Fibroblast of skin of left quadriceps (primary cell): Measurements from ENCODE around the gene AFF3.

Experiments used
- DNase-seq, 2 experiments: peaks; one replicate each; pipeline ENCODE4 v3.0.0-alpha.2; 2013; ENCODE audit warnings: low read depth in 2 of 2

AFF3 gene

DNA sequence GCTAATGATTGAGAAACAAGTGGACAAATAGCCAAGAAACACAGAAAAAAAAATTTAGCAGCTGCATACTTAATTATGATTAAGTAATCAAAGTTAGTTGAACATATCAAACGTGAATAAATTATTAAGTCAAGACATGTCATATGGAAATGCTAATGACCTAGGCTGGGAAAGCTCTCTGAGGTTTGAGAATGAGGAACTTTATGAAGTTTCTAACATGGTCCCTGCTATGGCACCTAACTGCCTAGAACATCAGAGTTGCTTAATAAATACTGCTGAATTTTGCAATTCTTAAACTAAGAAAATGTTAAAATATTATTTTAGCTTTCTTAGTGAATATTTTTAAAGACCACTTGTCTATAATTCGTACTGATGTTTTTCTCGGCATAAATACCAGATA is 99.8 kb downstream of the AFF3 start:
- DNase-seq = no peak

DNA sequence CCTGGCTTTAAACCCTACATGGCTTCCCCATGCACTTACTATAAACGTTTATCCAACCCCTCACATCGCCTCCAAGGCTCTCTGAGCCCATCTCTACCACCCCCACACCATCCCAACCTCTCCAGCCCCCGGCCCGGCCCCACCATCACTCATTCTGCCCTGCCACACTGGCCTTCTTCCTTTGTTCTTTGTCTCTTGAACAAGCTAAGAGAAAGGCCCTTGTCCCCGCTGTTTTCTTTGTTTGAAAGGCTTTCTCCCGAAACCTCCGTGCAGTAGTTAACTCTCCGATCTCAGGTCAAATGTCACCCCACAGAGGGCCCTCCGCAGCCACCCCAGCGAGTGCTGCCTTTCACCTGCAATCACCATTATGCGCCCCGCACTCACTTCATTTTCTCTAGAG is 100.4 kb downstream of the AFF3 start:
- DNase-seq = no peak

DNA sequence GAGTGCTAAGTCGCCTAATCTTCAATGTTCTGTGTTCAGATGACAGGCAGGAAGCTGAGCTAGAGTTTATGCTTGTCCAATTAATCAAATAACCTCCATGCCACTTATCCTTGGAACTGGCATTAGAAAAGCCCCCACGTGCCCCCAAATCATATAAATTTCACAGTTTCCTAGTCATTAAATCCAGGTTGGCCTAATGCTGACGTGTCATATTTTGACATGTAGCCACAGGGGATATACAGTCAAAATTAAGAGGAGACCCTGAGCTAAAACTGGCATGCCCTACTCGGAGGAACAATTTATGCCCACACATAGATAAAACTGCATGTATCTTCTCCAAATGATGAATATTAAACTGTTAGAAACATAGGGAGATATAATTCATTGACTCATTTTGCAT is 101.0 kb downstream of the AFF3 start:
- DNase-seq = no peak

DNA sequence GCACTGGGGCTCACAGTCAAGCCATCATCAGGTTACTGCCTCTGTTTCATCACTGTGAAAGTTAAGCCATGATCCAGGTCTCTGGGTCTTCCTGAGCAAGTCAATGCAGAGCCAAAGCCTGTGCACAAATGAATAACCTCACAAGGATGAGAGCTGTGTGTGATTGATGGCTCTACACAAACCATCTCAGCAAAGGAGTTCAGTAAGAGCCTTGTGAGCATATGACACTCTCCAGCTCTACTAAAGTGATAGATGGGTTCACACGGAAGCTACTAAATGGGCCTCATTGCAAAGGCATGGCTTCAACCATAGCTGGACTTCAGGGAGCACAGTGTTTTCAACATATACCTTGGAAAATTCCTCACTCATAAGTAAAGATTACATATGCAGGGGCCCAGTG is 101.5 kb downstream of the AFF3 start:
- DNase-seq = no peak

DNA sequence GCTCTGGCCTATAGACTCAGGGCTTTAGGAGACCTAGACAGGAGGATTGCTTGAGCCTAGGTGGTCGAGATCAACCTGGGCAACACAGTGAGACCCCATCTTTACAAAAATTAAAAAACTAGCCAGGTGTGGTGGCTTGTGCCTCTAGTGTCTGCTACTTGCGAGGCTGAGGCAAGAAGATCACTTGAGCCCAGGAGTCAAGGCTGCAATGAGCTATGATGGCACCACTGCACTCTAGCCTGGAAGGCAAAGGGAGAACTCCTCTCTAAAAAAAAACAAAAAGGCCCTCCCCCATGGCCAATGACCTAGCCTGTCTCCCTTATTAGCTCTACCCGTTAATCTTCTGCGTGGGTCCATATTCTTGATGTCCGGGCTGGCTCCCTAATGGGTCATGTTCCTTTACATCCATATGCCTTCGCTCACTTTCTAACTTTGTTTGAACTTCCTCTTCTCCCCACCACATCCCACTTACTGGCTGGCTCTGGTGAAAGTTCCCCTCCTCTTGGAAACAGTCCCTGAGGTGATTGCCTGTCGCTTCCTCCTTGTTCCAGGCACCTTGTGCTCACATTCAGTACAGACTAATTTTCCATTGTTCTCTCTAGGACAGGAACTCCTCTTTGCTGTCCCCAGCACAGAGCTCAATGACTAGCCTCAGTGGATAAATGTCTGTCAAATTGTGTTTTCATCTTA is 103.0 kb downstream of the AFF3 start:
- no peak for DNase-seq

DNA sequence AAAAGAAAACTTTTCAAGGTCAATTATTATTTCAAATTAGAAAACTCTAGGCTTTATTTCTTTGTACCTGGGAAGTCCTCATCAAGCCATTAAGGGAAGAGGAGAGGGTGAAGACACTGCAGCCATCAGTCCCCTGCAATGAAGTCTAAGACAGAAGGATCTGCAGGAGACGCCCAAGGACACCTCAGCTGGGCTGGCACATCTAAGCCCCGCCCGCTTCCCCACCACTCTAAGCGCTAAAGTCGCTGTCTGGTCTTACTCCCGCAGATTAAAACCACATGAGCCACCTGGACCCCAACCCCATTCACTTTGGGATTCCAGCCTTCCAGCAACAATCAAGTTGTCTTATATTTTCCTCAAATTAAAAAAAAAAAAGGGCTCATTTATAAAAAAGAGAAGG is 104.4 kb downstream of the AFF3 start:
- no peak for DNase-seq

DNA sequence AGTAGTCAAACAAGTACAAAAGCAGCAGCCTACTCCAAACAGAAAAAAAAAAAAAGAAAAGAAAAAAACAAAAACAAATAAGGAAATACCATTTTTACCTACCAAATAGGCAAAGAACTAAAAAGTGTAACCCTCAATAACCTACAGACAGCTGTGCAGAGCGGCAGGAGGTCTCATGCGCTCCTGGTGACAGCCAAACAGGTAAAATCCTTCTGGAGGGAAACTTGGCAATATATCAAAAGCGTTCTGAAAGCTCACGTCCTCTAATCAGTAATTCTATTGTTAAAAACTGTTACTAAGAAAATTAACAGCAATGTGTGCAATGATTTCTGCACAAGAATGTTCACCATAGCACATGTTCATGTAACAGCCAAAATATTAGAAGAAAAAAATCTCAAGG is 105.6 kb downstream of the AFF3 start:
- DNase-seq = no peak

DNA sequence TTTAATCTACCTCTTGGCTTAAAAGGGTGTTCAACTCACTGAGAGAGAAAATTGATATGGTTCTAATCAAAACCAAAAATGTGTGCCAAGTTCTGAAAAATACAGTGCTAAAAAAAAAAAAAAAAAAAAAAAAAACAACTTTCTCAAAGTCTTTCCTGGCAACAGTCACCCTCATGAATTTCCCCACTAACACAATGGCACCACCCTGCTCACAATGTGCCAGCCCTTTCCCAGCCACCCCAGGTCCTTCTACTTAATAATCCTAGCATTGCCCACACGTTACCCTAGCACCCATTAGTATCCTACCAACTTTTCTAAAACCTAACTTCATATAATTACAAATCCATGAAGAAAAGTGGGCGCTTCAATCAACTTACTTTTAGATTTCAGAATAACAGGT is 106.4 kb downstream of the AFF3 start:
- DNase-seq = no peak

DNA sequence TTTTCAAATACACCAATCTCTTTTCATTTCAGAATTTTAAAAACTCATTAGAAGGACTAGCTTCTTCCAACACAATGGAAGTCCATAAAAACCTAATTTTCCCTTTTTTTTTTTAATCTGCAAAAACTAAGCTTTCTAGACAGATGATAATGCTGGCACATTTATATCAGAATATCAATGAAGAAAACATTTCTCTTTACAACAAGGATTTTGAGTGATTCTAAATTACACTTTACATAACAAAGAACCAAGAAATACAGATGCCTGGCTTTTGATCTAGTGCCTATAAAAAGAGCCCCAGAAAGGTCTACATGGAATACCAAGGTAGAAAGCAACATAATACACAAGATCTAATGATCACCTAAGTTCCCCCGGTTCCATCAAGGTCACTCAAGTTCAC is 108.0 kb downstream of the AFF3 start:
- no peak for DNase-seq

DNA sequence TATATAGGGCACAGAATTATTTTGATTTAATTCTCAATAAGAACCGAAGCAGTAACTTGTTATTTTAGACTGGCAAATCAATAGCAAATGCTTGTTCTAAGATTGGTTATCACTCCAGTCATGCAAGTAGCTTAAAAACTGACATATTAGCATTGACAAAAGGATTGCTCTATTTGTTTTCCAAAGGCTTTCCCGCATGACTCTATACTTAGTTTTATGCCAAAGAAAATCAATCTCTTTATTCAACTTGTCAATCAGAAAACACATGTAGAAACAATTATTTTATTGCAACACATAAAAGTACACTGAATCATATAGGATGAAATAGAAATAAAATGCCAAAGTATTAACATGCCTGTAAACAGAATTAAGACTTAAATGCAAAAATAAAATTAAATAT is 108.4 kb downstream of the AFF3 start:
- DNase-seq = no peak

DNA sequence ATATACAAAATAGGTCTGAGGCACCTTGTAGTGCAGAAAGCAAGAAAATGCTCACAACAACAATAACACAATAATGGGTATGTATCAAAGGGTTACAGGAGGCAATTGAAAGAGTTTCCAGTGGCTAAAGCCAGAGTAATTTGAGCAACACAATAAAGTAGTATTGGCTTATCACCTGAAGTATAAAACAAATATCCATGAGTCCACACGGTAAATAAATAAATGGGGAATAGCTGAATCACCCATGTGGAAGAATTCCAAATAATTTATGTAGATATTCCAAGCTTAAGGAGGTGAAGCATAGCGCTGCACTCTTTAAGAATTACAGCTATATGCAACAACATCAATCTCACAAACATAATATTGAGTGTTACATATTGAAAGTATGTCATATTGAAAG is 110.8 kb downstream of the AFF3 start:
- DNase-seq = no peak

DNA sequence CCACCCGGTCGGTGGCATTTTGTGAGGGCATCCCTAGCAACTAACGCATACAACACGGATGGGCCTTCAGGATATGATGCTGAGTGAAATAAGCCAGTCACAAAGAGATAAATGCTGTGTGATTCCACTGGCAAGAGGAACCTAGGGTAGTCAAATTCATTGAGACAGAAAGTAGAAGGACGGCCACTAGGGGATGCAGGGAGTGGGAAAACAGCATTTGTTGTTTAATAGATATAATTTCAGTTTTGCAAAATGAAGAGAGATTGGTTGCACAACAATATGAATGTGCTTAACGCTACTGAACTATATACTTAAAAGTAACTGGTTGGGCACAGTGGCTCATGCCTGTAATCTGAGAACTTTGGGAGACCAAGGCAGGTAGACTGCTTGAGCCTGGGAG is 112.9 kb downstream of the AFF3 start:
- no peak for DNase-seq

DNA sequence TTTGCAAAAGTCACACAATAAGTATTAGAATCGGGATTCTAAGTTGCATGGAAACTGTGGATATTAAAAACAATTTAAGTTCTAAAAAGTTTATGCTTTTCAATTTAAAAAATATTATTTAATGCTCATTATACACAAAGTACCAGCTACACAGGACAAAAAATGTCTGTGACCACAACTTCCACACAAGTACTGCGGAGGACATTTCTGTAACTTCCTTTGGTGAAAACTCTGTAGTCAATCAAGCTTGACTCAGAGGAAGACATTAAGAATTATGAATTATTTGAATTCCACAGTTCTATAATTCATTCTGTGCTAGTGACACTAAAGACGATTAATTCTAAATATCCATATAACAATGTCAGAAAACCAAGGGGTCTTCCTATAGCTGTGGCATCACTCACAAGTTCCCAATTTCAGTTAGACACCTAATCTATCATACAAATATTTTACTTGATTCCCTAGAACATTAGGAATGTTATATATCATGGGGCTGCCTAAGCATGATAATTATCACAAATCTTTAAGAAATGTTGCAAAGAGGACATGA is 120.5 kb downstream of the AFF3 start:
- no peak for DNase-seq

DNA sequence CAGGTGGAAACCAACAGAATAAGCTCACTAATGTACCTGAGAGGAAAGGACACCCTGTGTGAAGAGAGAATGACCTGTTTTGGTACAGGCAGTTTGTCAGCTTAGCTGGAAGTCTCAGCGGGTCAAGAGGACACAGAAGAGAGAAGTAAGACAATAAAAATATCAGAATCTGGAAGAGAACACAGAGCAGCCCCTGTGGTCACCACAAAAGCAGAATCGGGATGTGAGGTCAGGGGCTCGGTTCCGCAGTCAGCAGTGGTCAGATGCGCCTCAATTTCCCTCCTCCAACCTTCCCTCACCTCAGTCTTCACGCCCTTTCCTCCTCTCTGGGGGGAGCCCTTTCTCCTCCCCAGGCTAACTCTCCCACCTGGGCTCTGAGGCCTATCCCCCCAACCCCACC is 122.9 kb downstream of the AFF3 start:
- no peak for DNase-seq

DNA sequence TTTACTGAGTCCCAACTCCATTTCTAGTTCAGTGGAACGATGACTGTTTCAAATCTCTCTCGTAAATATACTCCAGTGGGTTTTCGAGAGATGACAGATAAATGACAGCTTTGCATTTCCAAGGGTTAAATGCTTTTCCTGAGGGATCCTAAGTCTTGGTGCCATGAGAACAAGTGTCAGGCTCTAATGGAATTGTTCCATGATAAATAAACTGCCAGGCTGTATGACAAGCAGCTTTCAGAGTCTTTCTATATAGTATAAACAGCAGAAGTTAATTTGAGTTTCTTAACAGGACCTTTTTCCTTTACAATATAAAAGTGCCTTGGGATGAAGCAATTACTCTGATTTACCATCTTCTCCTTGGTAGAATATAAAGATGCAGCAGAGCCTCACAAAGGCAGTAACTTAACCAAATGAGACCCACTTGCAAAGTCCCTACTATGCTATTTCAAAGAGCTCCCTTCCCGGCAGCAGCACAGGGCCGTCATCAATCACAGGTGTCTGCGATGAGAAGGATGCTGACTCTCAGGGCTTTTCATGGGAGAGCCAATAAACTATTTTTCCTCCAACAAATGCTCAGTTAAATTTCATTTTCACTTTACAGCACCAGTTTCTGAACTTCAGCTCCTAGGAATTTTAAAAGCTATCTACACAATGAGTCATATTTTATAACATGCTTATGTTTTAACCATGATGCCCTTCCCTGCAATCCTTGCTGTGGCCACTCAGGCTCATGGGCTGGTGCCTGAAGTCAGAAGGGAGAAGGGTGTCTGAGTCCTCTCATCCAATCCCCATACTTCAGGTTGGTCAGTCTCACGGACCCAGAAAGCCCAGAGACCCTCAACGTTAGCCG is 123.8 kb downstream of the AFF3 start:
- DNase-seq = peak in 1 of 2 experiments; percentile 55

DNA sequence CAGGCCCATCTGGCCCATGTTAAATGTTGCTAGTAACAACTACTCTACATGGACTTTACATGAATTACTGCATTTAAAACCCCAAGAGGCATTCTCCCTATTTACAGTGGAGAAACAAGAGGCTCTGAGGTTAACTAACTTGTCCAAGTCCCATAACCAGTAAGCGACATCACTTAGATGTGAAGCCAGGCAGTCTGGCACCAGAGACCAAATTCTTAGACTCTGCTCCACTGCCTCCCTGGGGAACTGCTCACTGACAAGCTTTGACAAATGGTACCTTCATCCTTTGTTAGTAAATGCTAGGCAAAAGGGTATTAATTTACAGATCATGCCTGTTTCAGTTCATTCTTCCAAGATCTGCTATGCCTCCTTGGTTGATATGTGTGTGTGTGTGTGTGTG is 124.8 kb downstream of the AFF3 start:
- DNase-seq = peak; percentile 88 to 89

DNA sequence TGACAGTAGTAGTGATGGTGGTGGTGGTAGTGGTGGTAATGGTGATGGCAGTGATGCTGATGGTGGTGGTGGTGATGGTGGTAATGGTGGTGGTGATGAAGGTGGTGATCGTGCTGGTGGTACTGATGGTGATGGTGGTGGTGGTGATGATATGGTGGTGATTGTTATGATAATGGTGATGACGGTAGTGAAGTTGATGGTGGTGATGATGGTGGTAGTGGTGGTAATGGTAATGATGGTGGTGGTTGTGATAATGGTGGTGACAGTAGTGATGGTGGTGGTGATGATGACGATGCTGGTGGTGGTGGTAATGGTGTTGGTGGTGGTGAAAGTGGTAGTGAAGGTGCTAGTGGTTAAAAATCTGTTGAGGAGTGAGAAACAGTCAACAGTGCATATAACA is 125.6 kb downstream of the AFF3 start:
- no peak for DNase-seq

DNA sequence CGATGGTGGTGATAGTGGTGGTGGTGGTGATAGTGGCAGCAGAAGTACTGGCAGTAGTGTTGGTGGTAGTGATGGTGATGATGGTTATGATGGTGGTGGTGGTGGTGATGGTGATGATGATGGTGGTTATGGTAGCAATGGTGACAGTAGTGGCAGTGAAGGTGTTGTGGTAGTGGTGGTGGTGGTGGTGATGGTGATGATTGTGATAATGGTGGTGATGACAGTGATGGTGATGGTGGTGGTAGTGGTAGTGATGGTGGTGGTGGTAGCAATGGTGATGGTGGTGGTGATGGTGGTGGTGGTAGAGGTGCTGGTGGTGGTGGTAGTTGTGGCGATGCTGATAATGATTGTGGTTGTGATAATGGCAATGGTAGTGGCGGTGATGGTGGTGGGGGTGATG is 126.5 kb downstream of the AFF3 start:
- DNase-seq = no peak

DNA sequence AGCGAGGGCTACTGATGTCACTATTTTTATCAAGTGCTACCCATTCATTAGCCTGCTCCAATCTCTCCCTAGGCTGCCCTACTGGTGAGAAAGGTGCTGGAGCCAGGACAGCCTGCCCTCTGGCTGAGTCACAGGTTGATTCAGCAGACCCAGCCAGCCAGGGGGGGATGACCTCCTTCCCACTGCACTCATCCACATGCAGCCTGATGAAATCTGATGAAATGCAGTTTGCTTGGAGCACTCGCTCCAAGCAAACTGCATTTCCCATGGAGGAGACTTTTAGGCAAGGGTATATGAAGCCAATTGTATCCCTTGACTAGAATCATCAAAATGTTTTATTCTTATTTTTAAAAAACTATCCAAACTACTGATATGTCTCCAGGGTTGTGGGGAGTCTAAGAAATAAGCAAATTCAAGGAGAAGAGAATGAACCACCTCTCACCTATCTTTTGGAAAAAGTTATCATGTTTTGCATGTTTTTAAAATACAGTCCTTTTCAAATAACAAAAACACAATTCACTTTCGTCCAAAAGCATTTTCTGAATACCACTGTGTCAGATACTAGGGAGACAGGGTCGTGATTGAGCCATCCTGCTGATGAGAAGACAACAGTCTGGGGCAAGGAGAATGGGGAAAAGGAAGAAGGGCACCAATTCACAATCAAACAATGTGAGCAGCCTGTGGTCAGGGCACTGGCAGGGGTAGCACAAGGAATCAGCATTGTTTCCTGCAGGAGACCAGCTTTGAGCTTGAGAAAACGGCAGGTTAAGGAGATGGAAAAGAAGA is 128.3 kb downstream of the AFF3 start:
- peak; percentile 91 to 93 for DNase-seq

DNA sequence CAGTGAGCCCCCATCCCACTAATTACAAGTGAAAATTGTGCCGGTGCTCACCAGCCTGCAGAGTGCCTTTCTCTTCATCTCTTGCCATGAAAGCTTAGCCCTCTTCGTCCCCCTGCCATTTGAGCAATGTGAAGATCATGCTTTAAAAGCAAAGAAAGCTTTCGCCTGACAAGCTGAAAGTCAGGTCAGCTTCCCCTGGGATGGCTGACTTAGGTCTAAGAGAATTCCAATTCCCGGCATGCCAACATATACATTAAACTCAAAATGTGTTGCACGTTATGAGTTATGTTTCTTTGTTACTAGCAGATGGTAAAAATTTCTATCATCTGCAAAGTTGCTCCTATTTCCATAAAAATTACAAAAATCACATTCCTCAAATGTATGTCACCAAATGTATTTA is 129.8 kb downstream of the AFF3 start:
- DNase-seq = peak; percentile 86 to 87

DNA sequence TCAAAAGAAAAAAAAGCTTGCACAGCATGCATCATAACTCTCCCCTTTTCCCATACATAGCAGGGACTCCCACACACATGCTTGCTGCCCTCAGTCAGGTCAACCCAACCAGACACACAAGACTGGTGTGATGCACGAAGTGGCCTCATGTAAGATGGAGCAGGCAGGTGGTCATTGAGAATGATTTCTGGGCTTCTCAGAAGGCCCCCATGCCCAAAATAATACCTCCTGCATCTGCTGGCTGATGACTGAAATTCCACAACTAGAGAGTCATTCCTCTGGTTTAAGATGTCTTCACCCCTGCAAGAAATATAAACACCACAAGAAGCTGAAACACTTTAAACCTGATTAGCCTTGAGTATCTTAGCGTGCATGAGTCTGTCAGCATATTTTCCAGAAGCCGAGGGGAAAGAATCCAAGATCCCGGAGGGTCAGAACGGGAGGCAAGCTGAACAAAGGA is 131.1 kb downstream of the AFF3 start:
- DNase-seq = peak; percentile 94

DNA sequence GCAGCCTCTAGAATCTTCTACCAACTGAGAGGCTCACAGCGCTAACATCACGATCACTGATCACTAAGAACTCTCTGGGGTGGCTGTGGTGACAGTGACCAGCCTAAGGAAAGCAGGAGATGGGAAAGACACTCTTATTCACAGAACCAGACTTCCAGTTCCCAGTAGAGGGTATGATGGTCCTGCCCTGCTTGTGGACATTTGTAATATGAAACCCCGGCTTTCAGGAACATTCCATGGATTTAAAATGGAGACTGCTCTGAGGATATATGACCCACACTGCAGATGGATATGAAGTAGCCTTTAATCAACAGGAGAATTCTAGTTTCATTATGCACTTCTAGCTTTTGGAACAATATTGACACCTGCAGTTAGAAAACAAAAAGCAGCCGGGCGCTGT is 131.8 kb downstream of the AFF3 start:
- DNase-seq = no peak
